WTC11 (cell line): Measurements from ENCODE around the gene TOP2B.

Experiments
- CREB1 ChIP-seq: sonication (generic); formaldehyde crosslinking; IDR thresholded peaks from 2 replicates; pipeline ENCODE4 v1.8.0; 2023; ENCODE audit warnings: mild to moderate bottlenecking, missing genetic modification reagents
- CTCF ChIP-seq: fragments of 200-600 bp; IDR thresholded peaks from 2 replicates; pipeline ENCODE4 v1.8.0; 2022; ENCODE audit warnings: antibody characterized with exemption
- ESRRA ChIP-seq: sonication (generic); formaldehyde crosslinking; IDR thresholded peaks from 2 replicates; pipeline ENCODE4 v1.8.1; 2022; ENCODE audit warnings: mild to moderate bottlenecking, missing genetic modification reagents, borderline replicate concordance
- NR2C2 ChIP-seq: sonication (generic); formaldehyde crosslinking; IDR thresholded peaks from 2 replicates; pipeline ENCODE4 v1.8.0; 2022; ENCODE audit warnings: mild to moderate bottlenecking, missing genetic modification reagents
- TCF7 ChIP-seq: sonication (generic); formaldehyde crosslinking; IDR thresholded peaks from 2 replicates; pipeline ENCODE4 v1.8.0; 2022; ENCODE audit warnings: mild to moderate bottlenecking, low read depth, missing genetic modification reagents, moderate library complexity
- ZNF138 ChIP-seq: sonication (generic); formaldehyde crosslinking; conservative IDR thresholded peaks from 2 replicates; pipeline ENCODE4 v1.8.1; 2022; ENCODE audit warnings: mild to moderate bottlenecking, moderate library complexity, missing genetic modification reagents
- TF ChIP-seq, protein P1 (sequence below): sonication (generic); formaldehyde crosslinking; IDR thresholded peaks from 2 replicates; pipeline ENCODE4 v1.8.0; 2022; ENCODE audit warnings: mild to moderate bottlenecking, missing genetic modification reagents
- TF ChIP-seq, protein P2 (sequence below): sonication (generic); formaldehyde crosslinking; IDR thresholded peaks from 2 replicates; pipeline ENCODE4 v1.8.0; 2022; ENCODE audit warnings: mild to moderate bottlenecking, missing genetic modification reagents

- TF ChIP-seq ZNF138 (CRISPR knock-in tag) (no peak), CTCF (no peak), CREB1 (CRISPR knock-in tag) (no peak), TCF7 (CRISPR knock-in tag) (no peak), ESRRA (no peak), NR2C2 (no peak)
- TF ChIP-seq, protein P1, sequence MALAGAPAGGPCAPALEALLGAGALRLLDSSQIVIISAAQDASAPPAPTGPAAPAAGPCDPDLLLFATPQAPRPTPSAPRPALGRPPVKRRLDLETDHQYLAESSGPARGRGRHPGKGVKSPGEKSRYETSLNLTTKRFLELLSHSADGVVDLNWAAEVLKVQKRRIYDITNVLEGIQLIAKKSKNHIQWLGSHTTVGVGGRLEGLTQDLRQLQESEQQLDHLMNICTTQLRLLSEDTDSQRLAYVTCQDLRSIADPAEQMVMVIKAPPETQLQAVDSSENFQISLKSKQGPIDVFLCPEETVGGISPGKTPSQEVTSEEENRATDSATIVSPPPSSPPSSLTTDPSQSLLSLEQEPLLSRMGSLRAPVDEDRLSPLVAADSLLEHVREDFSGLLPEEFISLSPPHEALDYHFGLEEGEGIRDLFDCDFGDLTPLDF (CRISPR knock-in tag): no peak
- TF ChIP-seq, protein P2, sequence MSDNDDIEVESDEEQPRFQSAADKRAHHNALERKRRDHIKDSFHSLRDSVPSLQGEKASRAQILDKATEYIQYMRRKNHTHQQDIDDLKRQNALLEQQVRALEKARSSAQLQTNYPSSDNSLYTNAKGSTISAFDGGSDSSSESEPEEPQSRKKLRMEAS (CRISPR knock-in tag): no peak
Measured at GRCh38 chr3:25586553-25586952, 78.2 kb downstream of the TOP2B start.
